ENCODE results near the gene CCDC178.

- TF ChIP-seq CTCF (IDR thresholded peaks at IDR 0.05; ENCODE audit: low read depth, low read length, poor library complexity, severe bottlenecking): no peak
- no peak for TF ChIP-seq EZH2phosphoT487 (IDR thresholded peaks at IDR 0.05; ENCODE audit: borderline replicate concordance, low read length)
Measured at GRCh38 chr18:32961538-32961937, 479.0 kb downstream of the CCDC178 start.
